Activated T-cell treated with anti-CD3 and anti-CD28 coated beads, Interleukin-2, amount 50 U/mL, for 1 hour (primary cell): ENCODE measurements around the gene TTLL5.
"Not testable (repeated sequence)": the region's sequence is repeated elsewhere in the genome, so short reads cannot be mapped to it uniquely, and the experiment has no call there.

Experiments
- DNase-seq: peaks from one replicate; pipeline ENCODE4 v3.0.0-alpha.2; 2020

TTLL5 gene

GRCh38 chr14:75920421-75920820, 259.4 kb downstream of the TTLL5 start:
- DNase-seq: not testable (repeated sequence)

DNA sequence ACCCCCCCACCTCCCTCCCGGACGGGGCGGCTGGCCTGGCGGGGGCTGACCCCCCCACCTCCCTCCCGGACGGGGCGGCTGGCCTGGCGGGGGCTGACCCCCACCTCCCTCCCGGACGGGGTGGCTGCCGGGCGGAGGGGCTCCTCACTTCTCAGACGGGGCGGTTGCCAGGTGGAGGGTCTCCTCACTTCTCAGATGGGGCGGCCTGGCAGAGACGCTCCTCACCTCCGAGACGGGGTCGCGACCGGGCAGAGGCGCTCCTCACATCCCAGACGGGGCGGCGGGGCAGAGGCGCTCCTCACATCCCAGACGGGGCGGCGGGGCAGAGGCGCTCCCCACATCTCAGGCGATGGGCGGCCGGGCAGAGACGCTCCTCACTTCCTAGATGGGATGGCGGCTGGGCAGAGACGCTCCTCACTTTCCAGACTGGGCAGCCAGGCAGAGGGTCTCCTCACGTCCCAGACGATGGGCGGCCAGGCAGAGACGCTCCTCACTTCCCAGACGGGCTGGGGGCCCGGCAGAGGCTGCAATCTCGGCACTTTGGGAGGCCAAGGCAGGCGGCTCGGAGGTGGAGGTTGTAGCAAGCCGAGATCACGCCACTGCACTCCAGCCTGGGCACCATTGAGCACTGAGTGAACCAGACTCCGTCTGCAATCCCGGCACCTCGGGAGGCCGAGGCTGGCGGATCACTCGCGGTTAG, 264.2 kb downstream of the TTLL5 start:
- not testable (repeated sequence) for DNase-seq

DNA sequence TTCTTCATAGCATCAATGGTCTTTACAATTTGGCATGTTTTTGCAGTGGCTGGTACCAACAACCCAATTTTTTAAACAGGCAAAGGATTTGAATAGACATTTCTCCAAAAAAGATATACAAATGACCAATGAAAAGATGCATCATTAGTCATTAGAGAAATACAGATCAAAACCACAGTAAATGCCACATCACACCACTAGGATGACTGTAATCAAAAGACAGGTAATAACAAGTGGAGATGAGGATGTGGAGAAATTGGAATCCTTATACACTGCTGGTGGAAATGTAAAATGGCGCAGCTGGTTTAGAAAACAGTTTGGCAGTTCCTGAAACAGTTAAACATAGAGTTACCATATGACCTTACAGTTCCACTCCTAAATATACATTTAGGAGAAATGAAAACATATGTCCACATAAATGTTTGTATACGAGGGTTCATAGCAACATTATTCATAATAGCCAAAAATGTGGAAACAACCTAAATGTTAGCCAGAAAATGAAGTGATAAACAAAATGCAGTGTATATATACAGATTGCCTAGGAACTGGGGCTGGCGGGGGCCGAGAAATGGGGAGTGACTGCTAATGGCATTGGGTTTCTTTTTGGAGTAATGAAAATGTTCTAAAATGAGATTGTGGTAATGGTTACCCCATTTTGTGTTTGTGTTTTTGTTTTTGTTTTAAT, 265.5 kb downstream of the TTLL5 start:
- DNase-seq: no peak

GRCh38 chr14:75927564-75928087, 266.6 kb downstream of the TTLL5 start:
- no peak for DNase-seq

GRCh38 chr14:75928690-75929181, 267.7 kb downstream of the TTLL5 start:
- DNase-seq: no peak

DNA sequence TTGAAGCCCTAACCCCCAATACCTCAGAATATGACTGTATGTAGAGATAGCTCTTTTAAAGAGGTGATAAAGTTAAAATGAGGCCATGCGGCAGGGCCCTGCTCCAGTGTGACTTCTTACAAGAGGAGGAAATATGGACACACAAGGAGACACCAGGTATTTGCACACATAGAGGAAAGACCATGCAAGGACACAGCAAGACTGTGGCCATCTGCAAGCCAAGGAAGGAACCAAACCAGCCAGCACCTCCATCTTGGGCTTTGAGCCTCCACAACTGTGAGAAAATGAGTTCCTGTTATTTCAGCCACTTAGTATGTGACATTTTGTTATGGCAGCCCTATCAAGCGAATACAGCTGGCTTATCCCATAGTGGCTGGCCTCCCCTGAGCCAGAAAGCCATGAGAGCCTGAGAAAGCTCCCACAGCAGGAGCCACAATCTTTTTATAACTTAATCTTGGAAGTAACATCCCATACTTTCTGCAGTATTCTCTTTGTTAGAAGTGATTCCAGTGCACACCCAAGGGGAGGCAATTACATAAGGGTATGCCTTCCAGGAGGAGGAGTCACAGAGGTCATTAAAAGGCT, 272.8 kb downstream of the TTLL5 start:
- DNase-seq: no peak

GRCh38 chr14:75934998-75935628, 274.1 kb downstream of the TTLL5 start:
- DNase-seq: no peak

GRCh38 chr14:75939200-75939599, 278.2 kb downstream of the TTLL5 start:
- no peak for DNase-seq

DNA sequence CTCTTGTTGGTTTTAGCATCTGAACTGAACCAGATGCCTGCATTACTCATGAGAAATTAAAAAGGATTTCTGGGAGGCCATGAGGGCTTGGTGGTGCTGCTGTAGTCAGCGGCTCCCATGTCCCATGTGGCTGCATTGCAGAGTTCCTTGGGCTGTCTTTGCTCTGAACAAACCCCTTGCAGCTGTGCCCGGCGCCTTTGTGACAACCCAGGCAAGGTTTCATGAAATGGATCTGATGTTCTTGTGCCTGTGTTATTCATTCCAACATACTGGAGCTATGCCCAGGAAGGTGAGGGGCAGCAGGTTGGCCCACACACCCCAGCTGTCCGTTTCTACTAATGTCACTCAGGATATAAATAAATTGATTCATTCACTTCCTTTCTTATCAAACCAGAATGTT, 280.0 kb downstream of the TTLL5 start:
- no peak for DNase-seq

DNA sequence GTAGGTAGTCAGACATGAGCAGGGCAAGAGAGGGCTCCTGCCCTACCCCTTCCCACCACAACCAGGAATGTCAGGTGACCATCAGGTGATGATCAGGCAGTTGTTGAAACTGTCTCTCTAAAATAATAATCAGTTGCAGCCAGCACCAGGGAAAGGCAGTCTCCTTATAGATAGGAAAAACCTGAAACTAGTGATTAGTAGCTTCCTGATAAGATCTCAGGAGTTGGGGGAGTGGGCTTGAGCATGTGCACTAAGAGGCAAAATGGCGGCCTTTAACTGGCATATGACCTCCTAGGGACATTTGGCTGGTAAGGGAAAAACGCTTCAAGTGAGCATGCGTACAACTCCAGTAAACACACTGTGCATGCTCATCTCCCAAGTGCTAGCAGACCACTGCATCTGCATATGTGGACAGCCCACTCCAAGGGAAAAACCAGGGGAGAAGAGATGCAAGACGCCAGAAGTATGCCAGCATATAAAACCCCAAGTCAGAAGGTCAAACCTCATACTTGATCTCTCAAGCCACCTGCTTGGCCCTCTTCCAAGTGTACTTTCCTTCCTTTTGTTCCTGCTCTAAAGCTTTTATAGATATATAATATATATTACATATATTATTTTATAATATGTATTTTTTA, 283.7 kb downstream of the TTLL5 start:
- DNase-seq: no peak

GRCh38 chr14:75946785-75947184, 285.7 kb downstream of the TTLL5 start:
- no peak for DNase-seq

DNA sequence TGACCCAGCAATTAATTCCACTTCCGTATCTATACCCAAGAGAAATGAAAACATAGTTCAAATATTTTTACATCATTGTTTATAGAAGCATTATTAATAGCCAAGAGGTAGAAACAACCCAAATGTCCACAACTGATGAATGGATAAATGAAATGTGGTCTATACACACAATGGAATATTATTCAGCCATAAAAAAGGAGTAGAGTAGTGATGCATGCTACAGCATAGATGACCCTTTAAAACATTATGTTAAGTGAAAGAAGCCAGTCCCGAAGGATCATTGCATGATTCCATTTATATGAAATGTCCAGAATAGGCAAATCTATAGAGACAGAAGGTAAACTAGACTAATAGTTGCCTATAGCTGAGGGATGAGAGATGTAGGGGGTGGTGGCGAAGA, 291.4 kb downstream of the TTLL5 start:
- no peak for DNase-seq

DNA sequence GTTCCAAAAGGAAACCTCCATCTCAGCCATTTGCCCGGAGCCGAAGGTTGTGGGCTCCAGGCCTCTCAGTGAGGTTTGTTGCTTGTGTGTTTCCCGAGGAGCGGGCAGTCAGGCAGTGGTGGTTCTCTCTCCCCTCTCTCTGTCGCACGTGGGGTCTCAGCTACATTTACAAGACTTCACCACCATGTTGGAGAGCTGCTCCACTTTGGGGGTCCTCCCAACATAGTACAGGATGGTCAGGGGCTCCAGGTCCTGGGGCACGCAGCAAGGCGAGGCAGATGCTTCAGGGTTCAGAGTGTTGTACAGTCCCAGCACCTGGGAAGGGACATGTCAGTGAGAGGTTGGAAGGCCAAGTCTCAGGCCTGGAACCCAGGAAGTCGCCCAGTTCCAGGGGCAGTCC, 298.0 kb downstream of the TTLL5 start:
- DNase-seq: no peak

- DNase-seq: no peak
These were observed 299.2 kb downstream of the TTLL5 start for GRCh38 chr14:75960231-75960630.

GRCh38 chr14:75961662-75962061, 300.6 kb downstream of the TTLL5 start:
- DNase-seq: no peak

GRCh38 chr14:75967866-75968265, 306.8 kb downstream of the TTLL5 start:
- no peak for DNase-seq

GRCh38 chr14:75968456-75968855, 307.4 kb downstream of the TTLL5 start:
- no peak for DNase-seq

- no peak for DNase-seq
These were observed 308.1 kb downstream of the TTLL5 start for GRCh38 chr14:75969126-75969525.

DNA sequence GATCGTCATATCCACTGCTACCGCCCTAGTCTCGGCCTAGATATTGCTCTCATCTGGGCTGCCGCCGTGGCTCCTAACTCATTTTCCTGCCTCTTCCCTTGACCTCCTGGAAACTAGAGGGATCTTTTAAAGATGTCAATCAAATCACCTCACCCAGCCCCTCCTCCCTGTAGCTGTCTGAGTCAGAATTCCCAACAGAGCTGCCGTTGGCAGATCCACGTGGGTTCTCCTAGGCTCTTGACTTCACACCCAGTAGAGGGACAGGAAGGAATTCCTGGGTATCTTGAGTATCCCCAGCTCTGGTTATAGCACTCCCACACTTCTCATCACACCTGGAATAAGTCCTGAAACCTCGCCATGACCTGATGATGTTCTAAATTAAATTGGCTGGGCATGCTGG, 308.8 kb downstream of the TTLL5 start:
- no peak for DNase-seq

GRCh38 chr14:75970989-75971388, 309.9 kb downstream of the TTLL5 start:
- no peak for DNase-seq

- DNase-seq: no peak
These were observed 310.5 kb downstream of the TTLL5 start for GRCh38 chr14:75971509-75971908.

- DNase-seq: no peak
These were observed 311.9 kb downstream of the TTLL5 start for GRCh38 chr14:75972801-75973421.
